Endothelial cell (in vitro differentiated cells): ENCODE results near the gene MBD3L3. TPM values are rescaled to one million over a fixed set of nuclear protein-coding genes. Genes with fewer than 3 reads are reported as not detected.
"Not testable (repeated sequence)": the region's sequence is repeated elsewhere in the genome, so short reads cannot be mapped to it uniquely, and the experiment has no call there.

Experiments
- DNase-seq: peaks from one replicate; pipeline ENCODE4 v3.0.0; 2021; ENCODE audit warnings: low spot score
- H3K27ac Mint-ChIP-seq: one replicate; pipeline ENCODE4 v1.8.0; 2021; ENCODE audit warnings: mixed read lengths, inconsistent platforms; ENCODE audit not compliant: unreplicated experiment
- H3K27me3 Mint-ChIP-seq: one replicate; pipeline ENCODE4 v1.8.0; 2021; ENCODE audit warnings: mild to moderate bottlenecking, moderate library complexity, mixed read lengths, inconsistent platforms; ENCODE audit not compliant: unreplicated experiment
- H3K36me3 Mint-ChIP-seq: one replicate; pipeline ENCODE4 v1.8.0; 2021; ENCODE audit warnings: mild to moderate bottlenecking, low read depth, mixed read lengths, inconsistent platforms; ENCODE audit not compliant: unreplicated experiment
- H3K4me1 Mint-ChIP-seq: one replicate; pipeline ENCODE4 v1.8.0; 2021; ENCODE audit warnings: mild to moderate bottlenecking, mixed read lengths, inconsistent platforms; ENCODE audit not compliant: unreplicated experiment
- H3K4me3 Mint-ChIP-seq: one replicate; pipeline ENCODE4 v1.8.0; 2021; ENCODE audit warnings: mild to moderate bottlenecking, mixed read lengths, inconsistent platforms; ENCODE audit not compliant: unreplicated experiment
- H3K9me3 Mint-ChIP-seq: one replicate; pipeline ENCODE4 v1.8.0; 2021; ENCODE audit warnings: mixed read lengths, inconsistent platforms; ENCODE audit not compliant: unreplicated experiment
- long read RNA-seq: library from polyadenylated mRNA; unstranded; transcript quantifications from one replicate; pipeline ENCODE4 v2.0.0, GENCODE V29; 2020; ENCODE audit not compliant: unreplicated experiment
- total RNA-seq: library from RNA; stranded (reverse); fragmentation: NEBNext Ultra II Directional; extraction: Animal tissue kit (Norgen Biotek cat#: 25700); gene quantifications from one replicate; pipeline ENCODE4 v1.2.1, GENCODE V29; 2021; ENCODE audit not compliant: unreplicated experiment
- TF ChIP-seq, protein P1 (sequence below): fragments of 200-600 bp; sonication (generic); IDR thresholded peaks from one replicate; pipeline ENCODE4 v1.5.0; 2021; ENCODE audit warnings: antibody characterized with exemption; ENCODE audit not compliant: unreplicated experiment

MBD3L3 gene
- total RNA-seq: not detected
- long read RNA-seq: 0 reads

DNA sequence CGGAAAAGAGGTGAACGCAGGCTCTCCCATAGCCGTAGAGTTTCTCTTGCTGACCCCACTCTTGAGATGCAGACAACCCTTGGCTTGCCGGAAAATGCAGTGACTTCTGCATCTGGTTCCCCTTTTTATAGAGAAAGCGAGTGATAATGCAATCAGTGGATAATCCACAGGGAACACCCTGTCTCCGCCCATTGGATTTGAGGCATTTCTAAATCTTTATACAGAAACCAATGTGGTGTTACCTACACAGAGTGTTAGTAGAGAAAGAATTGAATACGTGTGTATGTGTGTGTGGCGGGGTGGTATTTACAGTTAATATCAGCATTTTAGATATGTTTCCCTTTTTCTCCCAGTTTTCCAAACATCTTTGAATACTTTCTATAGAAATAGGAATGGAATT, at the start of gene MBD3L3:
Gene MBD3L3 (minus strand): TSS at position 101 of the 400 bp plus-strand sequence. CDS start 71 bp downstream, at position 30.
- H3K4me1 Mint-ChIP-seq, H3K4me3 Mint-ChIP-seq, H3K9me3 Mint-ChIP-seq, H3K36me3 Mint-ChIP-seq, DNase-seq, H3K27me3 Mint-ChIP-seq, H3K27ac Mint-ChIP-seq: not testable (repeated sequence)

DNA sequence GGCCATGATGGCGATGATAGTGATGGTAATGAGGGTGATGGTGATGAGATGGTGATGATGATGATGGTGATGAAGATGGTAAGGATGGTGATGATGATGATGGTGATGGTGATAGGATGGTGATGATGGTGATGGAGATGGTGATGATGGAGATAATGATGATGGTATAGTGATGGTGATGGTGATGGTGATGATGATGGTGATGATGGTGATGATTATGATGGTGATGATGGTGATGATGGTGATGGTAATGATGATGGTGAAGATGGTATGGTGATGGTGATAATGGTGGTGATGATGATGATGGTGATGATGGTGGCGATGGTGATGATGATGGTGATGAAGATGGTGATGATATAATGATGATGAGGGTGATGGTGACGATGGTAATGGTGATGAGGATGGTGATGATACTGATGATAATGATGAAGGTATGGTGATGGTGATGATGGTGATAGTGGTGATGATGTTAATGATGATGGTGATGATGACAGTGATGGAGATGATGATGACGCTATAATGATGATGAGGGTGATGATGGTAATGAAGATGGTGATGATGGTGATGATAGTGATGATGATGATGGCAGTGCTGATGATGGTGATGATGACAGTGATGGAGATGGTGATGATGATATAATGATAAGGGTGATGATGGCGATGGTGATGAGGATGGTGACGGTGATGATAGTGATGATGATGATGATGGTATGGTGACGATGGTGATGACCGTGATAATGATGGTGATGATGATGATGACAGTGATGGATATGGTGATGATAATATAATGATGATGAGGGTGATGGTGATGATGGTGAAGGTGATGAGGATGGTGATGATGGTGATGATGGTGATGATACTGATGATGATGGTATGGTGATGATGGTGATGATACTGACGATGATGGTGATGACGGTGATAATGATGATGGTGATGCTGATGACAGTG, 48.5 kb upstream of the MBD3L3 start:
- Mint-ChIP-seq H3K4me3 (no peak overlapping the region), H3K27me3 (no peaks in the 10 kb centered on the region), H3K4me1 (no peaks in the 10 kb centered on the region), H3K27ac (no peak overlapping the region), H3K36me3 (no peaks in the 10 kb centered on the region), H3K9me3 (no peaks in the 10 kb centered on the region)
- no peak for DNase-seq
- TF ChIP-seq, protein P1, sequence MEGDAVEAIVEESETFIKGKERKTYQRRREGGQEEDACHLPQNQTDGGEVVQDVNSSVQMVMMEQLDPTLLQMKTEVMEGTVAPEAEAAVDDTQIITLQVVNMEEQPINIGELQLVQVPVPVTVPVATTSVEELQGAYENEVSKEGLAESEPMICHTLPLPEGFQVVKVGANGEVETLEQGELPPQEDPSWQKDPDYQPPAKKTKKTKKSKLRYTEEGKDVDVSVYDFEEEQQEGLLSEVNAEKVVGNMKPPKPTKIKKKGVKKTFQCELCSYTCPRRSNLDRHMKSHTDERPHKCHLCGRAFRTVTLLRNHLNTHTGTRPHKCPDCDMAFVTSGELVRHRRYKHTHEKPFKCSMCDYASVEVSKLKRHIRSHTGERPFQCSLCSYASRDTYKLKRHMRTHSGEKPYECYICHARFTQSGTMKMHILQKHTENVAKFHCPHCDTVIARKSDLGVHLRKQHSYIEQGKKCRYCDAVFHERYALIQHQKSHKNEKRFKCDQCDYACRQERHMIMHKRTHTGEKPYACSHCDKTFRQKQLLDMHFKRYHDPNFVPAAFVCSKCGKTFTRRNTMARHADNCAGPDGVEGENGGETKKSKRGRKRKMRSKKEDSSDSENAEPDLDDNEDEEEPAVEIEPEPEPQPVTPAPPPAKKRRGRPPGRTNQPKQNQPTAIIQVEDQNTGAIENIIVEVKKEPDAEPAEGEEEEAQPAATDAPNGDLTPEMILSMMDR: no peak

DNA sequence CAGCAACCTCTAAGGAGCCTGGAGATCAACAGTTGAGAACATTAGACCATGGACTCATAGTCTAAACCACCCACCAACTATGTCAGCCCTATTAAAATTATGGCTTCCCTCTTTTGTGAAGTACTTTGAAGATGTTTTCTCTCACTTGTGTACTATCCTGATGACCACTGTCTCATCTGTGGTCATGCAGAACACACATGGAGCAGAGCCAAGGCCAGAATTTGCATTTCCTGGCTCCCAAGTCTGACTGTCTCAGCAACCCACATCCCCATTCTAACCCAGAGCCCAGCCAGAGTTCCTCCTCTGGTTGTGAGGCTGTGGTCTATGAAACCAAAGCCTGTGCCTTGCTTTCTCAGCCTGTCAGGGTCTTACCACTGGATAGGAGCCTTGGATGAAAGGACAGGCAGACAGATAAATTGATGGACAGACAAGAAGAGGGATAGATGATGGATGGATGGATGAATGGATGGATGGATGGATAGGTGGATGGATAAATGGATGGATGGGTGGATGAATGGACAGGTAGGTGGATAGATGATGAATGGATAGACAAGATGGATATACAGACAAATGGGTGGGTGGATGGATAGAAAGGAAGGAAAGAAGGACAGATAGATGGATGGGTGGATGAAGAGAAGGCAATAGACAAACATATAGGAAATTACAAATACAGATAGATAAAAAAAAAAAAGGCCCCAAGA, 46.4 kb upstream of the MBD3L3 start:
- H3K4me1 Mint-ChIP-seq: no peaks in the 10 kb centered on the region
- H3K27ac Mint-ChIP-seq: no peak overlapping the region
- no peaks in the 10 kb centered on the region for H3K36me3 Mint-ChIP-seq

DNA sequence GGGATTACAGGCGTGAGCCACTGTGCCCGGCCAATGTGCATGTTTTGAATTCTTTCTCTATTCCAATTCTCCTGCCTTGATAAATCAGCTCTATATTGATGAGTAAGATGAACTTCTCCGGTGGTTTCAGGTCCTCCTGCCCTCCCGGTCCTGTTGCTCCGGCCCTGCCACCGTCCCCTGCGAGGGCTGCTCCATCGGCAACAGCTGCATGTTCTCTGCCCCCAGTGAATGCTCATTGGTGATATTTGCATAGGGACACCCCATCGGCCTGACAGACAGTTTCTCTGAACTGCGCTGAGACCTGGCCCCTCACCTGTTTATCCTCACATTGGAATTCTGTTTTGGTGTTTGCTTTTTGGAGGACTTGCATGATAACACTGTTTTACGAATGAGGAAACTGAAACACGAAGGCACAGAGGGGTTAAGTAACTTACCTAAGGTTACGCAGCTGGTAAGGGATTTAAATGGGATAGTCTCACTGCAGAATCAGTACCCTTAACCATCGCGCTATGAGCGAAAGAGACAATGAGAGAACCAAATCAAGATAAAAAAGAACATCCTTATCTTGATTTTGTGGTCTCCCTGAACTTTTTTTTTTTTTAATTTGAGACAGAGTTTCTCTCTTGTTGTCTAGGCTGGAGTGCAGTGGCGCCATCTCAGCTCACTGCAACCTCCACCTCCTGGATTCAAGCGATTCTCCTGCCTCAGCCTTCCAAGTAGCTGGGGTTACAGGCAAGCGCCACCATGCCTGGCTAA, 43.2 kb upstream of the MBD3L3 start:
- peaks cover 10% of the 10 kb centered on the region for H3K27me3 Mint-ChIP-seq

More for the DNA sequence above, 46.4 kb upstream of the MBD3L3 start:
- Mint-ChIP-seq H3K27me3 (no peaks in the 10 kb centered on the region), H3K4me3 (no peak overlapping the region), H3K9me3 (no peaks in the 10 kb centered on the region)
- TF ChIP-seq, protein P1: no peak
- DNase-seq: no peak

DNA sequence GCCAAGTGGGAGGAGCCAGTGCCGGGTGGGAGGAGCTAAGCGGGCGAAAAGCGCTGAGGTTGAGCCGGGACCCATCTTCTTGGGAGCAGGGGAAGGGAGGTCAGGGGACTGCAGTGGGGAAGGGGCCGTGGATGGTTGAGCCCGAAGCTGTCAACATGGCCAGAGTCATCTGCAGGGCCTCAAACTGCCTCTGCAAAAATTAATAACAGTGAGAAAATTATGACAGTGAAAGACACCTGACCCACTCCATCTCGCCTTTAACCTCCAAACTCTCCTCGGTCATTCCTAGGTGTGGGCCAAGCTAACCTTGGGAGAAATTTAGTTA, 41.1 kb upstream of the MBD3L3 start:
- Mint-ChIP-seq H3K27me3 (peaks cover 19% of the 10 kb centered on the region), H3K36me3 (peaks cover 27% of the 10 kb centered on the region), H3K4me3 (peak overlapping the region; percentile 91), H3K4me1 (peaks cover 4% of the 10 kb centered on the region), H3K27ac (peak overlapping the region; percentile 90), H3K9me3 (peaks cover 13% of the 10 kb centered on the region)
- DNase-seq: no peak
- TF ChIP-seq, protein P1: no peak

More for the DNA sequence above, 43.2 kb upstream of the MBD3L3 start:
- Mint-ChIP-seq H3K4me1 (peaks cover 4% of the 10 kb centered on the region), H3K27ac (no peak overlapping the region), H3K9me3 (peaks cover 6% of the 10 kb centered on the region), H3K36me3 (peaks cover 14% of the 10 kb centered on the region), H3K4me3 (no peak overlapping the region)
- DNase-seq: no peak
- TF ChIP-seq, protein P1: no peak
